ENCODE measurements around the gene IQCE.

IQCE gene

GRCh38 chr7:2631946-2632732, 73.4 kb downstream of the IQCE start, which contains the start of gene TTYH3:
TSS of gene TTYH3 (plus strand) at chr7:2631986. CDS start at chr7:2632156, 170 bp downstream.
- no peak for DNase-seq (ENCODE audit: low read depth in 1 of 2, low spot score in 1 of 2)

DNA sequence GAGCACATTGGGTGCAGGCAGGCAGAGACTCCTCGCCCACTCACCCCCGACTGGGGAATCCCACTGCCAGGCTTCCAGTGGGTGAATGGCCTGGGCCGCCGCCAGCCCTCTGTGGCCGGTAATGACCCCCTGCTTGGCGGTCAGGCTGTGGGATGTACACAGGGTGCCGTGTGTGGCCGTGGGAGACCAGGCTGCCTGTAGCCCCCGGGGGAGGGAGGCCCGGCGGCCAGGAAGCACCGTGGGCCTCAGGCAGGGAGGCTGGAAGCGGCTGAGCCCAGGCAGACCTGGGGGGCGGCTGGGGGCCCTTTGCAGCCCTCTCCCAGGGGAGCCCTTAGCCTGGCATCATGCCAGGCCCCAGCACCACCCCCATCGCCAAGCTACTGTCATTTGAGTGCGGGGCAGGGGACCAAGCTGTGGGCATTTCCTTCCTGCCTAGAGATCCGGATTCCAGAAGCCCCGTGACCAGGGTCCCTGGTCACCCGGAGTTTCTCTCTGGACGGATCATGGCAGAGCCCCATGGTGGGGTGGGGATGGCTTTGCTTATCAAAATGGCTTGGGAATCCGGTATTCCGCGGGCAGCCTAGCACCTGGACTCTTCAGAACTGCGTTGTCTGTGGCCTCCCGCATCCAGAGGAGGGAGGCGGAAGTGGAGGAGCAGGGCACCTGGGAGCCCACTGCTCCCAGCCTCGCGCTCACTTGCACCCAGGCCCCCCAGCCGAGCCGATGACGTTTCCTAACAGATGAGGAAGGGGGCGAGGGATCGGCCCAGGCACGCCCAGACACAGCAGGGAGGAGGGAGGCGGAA, 74.2 kb downstream of the IQCE start:
- DNase-seq (ENCODE audit: low read depth in 1 of 2, low spot score in 1 of 2) = peak in 1 of 2 donors; percentile 22

DNA sequence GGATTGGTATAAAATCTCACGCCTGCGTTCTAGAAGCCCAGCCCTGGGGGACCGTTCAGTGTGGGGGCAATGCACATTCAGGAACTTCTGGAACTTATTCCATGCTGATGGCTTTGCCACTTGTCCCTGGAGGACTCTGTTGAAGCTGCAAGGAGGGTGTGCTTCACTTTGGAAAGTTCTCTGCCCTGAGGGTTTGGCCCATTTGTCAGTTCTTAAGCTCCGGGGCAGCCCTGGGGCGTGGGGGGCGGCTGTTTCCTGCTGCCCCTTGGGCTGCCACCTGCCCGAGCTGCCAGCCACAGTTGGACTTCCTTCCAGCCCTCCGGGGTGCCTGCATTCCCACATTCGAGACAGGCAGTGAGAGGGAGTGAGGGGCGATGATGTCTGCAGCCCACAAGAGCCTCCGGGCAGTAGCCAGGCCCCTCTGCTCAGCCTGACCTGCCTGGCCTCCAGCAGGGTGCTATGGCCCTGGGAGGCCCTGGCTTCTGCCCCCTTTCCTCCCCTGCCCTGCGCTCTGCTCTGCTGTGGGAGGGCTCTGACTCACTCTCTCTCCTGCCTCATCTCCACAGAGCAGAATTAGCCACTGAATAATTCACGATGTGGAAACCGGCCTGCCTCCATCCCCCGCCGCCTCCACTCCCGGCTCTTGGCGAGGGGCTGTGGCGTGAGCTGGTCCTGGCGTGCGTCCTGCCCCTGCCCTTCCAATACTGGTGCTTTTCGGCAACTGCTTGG, 74.9 kb downstream of the IQCE start:
- no peak for DNase-seq (ENCODE audit: low read depth in 1 of 2, low spot score in 1 of 2)

- DNase-seq (ENCODE audit: low read depth in 1 of 2, low spot score in 1 of 2) = no peak
Measured at GRCh38 chr7:2634267-2635145, 75.7 kb downstream of the IQCE start.

GRCh38 chr7:2635148-2635668, 76.4 kb downstream of the IQCE start:
- DNase-seq (ENCODE audit: low read depth in 1 of 2, low spot score in 1 of 2) = no peak

DNA sequence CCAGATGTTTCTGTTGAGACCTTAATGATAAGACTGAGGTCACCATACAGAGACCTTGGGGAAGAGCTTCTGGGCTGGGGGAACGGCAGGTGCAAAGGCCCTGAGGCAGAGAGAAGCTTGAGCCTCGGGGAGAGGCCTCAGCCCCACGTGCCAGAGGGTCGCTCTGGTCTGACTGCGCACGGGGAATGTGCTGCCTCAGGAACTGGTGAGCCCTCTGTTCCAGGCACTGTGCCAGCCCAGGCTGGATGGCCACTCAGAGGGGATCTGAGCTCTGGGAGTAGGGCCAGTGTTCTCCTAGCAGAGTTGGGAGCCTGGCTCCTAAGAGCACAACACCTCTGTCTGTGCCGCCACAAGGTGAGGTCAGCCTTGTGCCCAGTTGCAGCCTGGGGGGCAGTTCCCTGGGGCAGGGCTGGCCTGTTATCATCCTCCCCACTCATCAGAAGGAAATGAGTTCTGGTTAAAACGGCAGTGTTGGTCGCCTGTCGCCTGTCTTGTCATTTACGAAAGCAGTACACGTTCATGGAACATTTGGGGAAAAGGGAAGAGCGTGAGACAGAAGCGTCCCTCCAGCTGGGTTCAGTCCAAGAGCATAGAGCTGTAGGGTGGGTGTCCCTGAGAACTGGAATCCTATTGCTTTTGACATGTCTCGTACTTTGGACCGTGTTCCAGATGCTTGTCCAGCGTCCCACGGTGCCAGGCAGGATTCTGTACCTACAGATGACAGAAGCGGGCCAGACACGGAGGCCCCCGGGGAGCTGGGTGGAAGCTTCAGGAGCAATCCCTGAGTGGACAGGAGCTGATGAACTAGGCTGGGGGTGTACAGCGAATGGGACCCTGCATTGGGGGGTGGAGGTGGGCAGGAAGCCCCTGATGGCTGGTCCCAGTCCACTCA, 77.3 kb downstream of the IQCE start:
- no peak for DNase-seq (ENCODE audit: low read depth in 1 of 2, low spot score in 1 of 2)

DNA sequence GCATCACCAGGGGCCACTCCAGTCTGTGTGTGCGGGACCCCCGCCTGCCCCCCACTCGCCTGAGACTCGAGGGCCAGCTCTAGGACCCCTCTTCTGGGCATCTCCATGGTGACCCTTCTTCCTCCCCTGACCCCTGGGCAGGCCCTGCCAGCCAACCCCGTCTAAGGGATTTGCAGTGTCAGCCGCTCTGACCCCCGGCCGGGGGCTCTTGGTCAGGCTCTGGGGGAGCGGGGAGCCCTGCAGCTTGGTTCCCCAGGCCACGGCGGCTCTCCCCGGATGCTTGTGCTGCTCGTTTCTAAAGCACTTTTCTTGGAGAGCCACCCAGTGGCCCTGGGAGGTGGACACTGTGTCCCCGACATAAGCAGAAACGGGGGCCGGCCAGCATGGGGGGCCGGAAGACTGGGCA, 78.3 kb downstream of the IQCE start:
- no peak for DNase-seq (ENCODE audit: low read depth in 1 of 2, low spot score in 1 of 2)

GRCh38 chr7:2637505-2638223, 78.9 kb downstream of the IQCE start:
- no peak for DNase-seq (ENCODE audit: low read depth in 1 of 2, low spot score in 1 of 2)

- no peak for DNase-seq (ENCODE audit: low read depth in 1 of 2, low spot score in 1 of 2)
Measured at GRCh38 chr7:2638224-2638991, 79.6 kb downstream of the IQCE start.

DNA sequence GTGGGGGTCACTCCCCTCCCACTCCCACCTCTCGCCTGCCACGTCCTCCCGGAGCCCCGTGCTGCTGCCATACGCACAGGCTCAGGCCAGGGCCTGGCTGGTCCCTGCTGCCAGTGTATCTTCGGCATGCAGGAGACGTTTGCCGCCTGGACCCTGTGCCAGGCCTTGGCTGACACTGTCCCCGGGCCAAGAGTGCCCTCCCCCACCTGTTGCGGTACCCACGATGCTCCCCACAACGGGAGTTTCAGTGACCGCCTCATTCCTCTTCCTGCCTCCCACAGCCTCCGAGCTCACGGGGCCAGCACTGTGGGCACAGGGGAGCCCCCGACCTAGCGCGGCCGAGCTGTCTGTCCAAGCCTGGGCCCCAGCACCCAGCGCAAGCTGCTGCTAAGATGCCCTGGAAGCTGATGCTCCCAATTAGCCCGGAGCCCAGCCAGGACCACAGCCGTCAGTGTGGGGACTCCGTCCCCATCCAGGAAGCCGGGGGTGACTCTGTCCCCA, 80.5 kb downstream of the IQCE start:
- DNase-seq (ENCODE audit: low read depth in 1 of 2, low spot score in 1 of 2) = no peak

GRCh38 chr7:2639695-2640481, 81.1 kb downstream of the IQCE start:
- DNase-seq (ENCODE audit: low read depth in 1 of 2, low spot score in 1 of 2) = no peak

DNA sequence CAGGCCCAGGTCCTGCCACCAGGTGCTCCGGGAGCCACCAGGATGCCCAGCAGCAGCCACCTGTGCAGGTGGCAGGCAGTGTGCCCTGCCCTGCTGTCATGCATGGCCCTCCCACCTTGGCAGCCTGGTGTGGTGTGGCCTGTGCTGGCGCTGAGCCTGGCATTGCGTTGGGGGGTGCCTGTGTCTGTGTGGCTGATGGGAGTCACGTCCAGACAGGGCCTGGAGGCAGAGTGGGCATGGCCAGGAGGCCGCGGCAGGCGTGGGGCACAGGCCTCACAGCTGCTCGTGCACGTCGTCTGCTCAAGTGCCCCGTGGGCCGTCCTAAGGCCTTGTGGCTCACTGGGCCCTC, 81.7 kb downstream of the IQCE start:
- no peak for DNase-seq (ENCODE audit: low read depth in 1 of 2, low spot score in 1 of 2)

GRCh38 chr7:2640846-2641316, 82.1 kb downstream of the IQCE start:
- no peak for DNase-seq (ENCODE audit: low read depth in 1 of 2, low spot score in 1 of 2)

DNA sequence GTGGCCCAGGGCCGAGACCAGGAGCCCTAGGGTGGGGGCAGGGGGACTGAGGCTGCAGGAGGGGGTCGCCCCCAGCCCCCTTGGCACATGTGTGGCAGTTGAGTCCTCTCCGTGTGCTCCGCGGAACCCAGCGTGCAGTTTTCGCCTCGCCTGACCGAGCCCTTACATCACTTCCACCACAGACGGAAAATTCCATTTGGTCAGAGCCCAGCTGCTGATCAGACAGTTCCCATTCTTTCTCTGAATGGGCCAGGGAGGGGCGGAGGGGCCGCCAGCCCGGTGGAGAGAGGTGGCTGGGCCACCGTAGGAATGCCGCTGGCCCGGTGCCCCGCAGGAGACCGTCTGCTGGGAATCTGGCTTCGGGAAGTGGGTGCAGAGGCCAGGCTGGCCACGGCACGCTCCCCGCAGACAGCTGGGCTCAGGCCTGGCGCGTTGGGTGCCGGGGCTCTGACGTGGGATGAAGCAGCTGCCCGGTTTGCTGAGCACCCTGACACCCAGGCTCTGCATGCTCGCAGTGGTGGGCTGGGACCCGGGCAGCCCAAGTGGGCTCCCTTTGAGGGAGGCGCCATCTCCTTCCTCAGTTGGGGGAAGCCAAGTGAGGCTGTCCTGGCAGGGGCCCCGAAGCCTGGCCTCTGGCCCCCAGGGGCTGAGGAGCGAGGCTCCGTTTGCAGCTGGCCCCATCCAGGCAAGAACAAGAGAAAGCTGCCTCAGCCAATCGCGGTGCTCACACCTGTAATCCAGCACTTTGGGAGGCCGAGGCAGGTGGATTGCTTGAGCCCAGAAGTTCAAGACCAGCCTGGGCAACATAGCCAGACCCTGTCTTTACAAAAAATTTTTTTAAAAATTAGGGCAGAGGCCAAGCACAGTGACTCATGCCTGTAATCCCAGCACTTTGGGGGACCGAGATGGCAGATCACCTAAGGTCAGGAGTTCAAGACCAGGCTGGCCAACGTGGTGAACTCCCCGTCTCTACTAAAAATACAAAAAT, 82.9 kb downstream of the IQCE start:
- DNase-seq (ENCODE audit: low read depth in 1 of 2, low spot score in 1 of 2) = no peak

GRCh38 chr7:2643386-2644219, 84.8 kb downstream of the IQCE start:
- no peak for DNase-seq (ENCODE audit: low read depth in 1 of 2, low spot score in 1 of 2)

All from activated T-helper 1 cell treated with anti-CD3 and anti-CD28 coated beads, Interleukin-2, amount 50 U/mL, for 16 hours (primary cell).